Parathyroid adenoma (tissue), 2 donors: Measurements from ENCODE around the gene AMOTL1.

ENCODE experiments used
- H2AFZ ChIP-seq: fragments of 300-600 bp; sonication (generic); one replicate; pipeline ENCODE4 v1.7.0; 2017; ENCODE audit warnings: antibody characterized with exemption, mild to moderate bottlenecking
- H3K27ac ChIP-seq: fragments of 300-600 bp; sonication (generic); one replicate; pipeline ENCODE4 v1.7.0; 2017
- H3K27me3 ChIP-seq: fragments of 300-600 bp; sonication (generic); one replicate; pipeline ENCODE4 v1.7.0; 2017; ENCODE audit warnings: low read length; ENCODE audit not compliant: control insufficient read depth, insufficient read depth
- H3K36me3 ChIP-seq: fragments of 300-600 bp; sonication (generic); one replicate; pipeline ENCODE4 v1.7.0; 2017; ENCODE audit warnings: low read length; ENCODE audit not compliant: control insufficient read depth, insufficient read depth
- H3K4me1 ChIP-seq: fragments of 300-600 bp; sonication (generic); one replicate; pipeline ENCODE4 v1.7.0; 2017; ENCODE audit warnings: control low read depth
- H3K4me2 ChIP-seq: fragments of 300-600 bp; sonication (generic); one replicate; pipeline ENCODE4 v1.7.0; 2017; ENCODE audit warnings: low read length
- H3K4me3 ChIP-seq: fragments of 300-600 bp; sonication (generic); one replicate; pipeline ENCODE4 v1.7.0; 2017; ENCODE audit warnings: low read depth, low read length
- H3K79me2 ChIP-seq: fragments of 300-600 bp; sonication (generic); one replicate; pipeline ENCODE4 v1.7.0; 2017; ENCODE audit warnings: control low read depth
- H3K9ac ChIP-seq: fragments of 300-600 bp; sonication (generic); one replicate; pipeline ENCODE4 v1.7.0; 2017; ENCODE audit warnings: mild to moderate bottlenecking
- H3K9me3 ChIP-seq: fragments of 300-600 bp; sonication (generic); one replicate; pipeline ENCODE4 v1.7.0; 2017; ENCODE audit warnings: low read length; ENCODE audit not compliant: control insufficient read depth
- CTCF ChIP-seq: fragments of 300-600 bp; sonication (generic); IDR thresholded peaks from one replicate; pipeline ENCODE4 v1.7.0; 2017; ENCODE audit warnings: antibody characterized with exemption, mild to moderate bottlenecking
- donor health status: primary hyperparathyroidism.

AMOTL1 gene

DNA sequence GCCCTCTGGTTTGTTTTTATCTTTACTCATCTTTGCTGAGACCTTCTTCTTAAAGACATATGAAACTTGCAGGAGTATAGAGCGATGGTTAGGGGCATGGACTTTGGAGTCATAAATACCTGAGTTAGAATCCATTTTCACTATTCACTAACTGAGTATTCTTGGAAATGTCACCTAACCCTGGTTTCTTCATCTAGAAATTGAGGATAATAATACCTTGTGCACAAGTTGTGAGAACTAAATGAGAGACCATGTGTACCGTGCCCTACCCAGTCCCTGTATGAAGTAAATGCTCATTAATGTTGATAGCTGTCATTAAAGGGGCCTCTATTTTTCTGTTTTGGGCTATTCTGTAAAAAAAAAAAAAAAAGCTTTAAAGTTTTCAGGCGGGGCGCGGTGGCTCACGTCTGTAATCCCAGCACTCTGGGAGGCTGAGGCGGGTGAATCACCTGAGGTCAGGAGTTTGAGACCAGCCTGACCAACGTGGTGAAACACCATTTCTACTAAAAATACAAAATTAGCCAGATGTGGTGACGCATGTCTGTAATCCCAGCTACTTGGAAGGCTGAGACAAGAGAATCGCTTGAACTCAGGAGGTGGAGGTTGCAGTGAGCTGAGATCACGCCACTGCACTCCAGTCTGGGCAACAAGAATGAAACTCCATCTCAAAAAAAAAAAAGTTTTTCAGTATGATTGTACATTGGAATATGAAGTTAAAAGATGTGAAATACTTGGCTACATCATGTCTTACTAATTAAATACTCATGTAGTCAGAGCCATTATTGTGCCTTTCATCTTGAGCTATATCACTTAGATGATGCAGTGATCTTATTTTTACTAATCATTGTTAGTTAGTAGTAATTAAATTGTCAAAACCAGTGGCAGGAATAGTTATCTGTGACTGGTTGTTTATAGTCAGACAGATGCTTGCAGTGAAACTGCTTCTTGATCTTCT, 95.0 kb downstream of the AMOTL1 start:
- no peaks in the 10 kb centered on the region for H3K79me2 ChIP-seq
- no peak overlapping the region for H2AFZ ChIP-seq
- H3K4me2 ChIP-seq = no peak overlapping the region
- no peak overlapping the region for H3K9ac ChIP-seq
- H3K36me3 ChIP-seq = no peaks in the 10 kb centered on the region
- TF ChIP-seq CTCF = no peak
- H3K27ac ChIP-seq = no peak overlapping the region
- H3K4me3 ChIP-seq = no peak overlapping the region
- no peaks in the 10 kb centered on the region for H3K27me3 ChIP-seq
- no peaks in the 10 kb centered on the region for H3K9me3 ChIP-seq
- no peaks in the 10 kb centered on the region for H3K4me1 ChIP-seq

DNA sequence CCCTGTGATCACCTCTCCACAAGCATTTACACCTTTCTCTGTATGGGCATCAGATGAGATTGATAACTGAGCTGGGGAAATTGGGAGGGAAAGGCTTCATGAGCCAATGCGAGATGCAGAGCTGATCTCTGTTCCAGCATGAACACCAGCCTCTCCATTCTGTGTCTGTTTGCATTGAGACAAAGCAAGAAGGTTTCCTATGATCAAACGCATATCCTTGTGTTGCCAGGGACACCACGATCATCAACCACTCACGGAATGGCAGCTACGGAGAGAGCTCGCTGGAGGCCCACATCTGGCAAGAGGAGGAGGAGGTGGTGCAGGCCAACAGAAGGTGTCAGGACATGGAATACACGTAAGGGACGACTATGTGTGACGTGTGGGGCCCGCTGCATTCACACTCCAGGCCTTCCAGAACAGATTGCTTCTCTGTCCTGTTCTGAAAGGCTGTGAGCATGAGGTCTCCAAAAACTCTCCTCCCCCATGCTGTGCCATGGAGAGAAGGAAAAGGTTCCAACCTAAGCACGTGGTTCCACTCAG, 96.4 kb downstream of the AMOTL1 start:
- H2AFZ ChIP-seq = no peak overlapping the region
- H3K4me3 ChIP-seq = no peak overlapping the region
- H3K27ac ChIP-seq = no peak overlapping the region
- no peaks in the 10 kb centered on the region for H3K36me3 ChIP-seq
- H3K9me3 ChIP-seq = no peaks in the 10 kb centered on the region
- no peaks in the 10 kb centered on the region for H3K4me1 ChIP-seq
- no peaks in the 10 kb centered on the region for H3K79me2 ChIP-seq
- H3K27me3 ChIP-seq = no peaks in the 10 kb centered on the region
- no peak overlapping the region for H3K4me2 ChIP-seq
- no peak for TF ChIP-seq CTCF
- H3K9ac ChIP-seq = no peak overlapping the region

DNA sequence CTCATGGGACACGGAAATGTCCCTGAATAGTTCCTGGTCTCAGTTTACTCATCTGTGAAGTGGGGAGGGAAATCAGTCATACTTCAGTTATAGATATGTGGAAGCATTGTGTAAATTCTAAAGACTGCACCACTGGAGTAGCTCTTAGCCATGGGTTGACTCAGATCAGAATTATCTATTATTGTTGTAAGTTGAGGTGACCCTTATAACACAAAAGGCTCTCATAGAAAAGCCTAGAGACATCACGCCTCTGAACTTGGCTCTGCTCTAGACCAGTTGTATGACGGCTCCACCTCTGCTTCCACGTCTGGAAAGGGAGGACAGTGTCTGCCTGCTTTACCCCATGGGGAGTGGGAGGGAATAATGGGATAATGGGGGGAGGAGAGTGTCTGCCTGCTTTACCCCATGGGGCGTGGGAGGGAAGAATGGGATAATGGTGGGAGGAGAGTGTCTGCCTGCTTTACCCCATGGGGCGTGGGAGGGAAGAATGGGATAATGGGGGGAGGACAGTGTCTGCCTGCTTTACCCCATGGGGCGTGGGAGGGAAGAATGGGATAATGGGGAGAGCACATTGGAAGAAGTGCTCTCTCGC, 98.2 kb downstream of the AMOTL1 start:
- Histone ChIP-seq H3K27ac (no peak overlapping the region), H3K4me3 (no peak overlapping the region), H3K4me1 (no peaks in the 10 kb centered on the region), H2AFZ (no peak overlapping the region), H3K36me3 (no peaks in the 10 kb centered on the region), H3K79me2 (no peaks in the 10 kb centered on the region), H3K9me3 (no peaks in the 10 kb centered on the region), H3K4me2 (no peak overlapping the region), H3K27me3 (no peaks in the 10 kb centered on the region), H3K9ac (no peak overlapping the region)
- no peak for TF ChIP-seq CTCF

DNA sequence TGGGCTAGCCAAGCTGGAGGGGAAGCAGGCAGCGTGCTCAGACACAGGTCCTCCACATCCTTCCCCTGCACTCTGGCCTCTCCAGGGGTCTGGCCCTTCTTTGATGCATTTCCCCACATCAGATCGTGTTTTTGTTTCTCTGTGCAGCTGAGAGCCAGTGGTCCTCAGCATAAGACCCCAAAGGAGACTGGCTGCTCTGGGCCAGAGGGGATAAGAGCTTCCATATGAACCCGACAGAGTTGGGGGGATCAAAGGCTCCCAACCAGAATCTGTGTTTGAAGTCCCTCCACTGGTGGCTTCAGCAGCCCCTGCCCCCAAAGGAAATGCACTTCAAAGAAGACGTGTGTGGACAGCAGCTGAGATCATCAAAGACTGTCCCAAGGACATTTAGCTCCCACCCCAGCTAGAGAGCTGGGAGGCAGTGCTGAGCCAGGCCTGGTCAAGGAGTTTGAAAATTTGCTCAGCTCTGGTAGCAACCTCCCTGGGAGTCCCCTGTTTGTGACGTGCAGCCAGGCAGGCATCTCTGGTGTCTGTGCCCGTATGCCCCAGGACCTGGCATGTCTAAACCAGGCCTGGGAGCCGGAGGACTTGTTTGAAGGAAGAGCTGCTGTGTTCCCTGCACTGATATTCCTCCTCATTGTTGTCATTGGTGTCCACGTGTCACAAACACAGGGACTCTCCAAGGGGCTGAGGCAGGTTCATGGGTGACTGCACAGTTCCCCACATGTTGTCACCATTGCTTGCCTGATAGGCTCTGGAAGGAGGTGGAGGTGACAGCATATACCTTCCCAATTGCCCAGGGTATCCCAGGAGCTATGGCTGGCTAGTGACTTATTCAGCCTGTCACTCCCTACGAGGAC, 99.0 kb downstream of the AMOTL1 start:
- Histone ChIP-seq H3K9me3 (no peaks in the 10 kb centered on the region), H3K36me3 (no peaks in the 10 kb centered on the region), H3K79me2 (no peaks in the 10 kb centered on the region), H3K27me3 (no peaks in the 10 kb centered on the region), H2AFZ (no peak overlapping the region), H3K4me3 (no peak overlapping the region), H3K4me2 (no peak overlapping the region), H3K27ac (no peak overlapping the region), H3K9ac (no peak overlapping the region), H3K4me1 (no peaks in the 10 kb centered on the region)
- TF ChIP-seq CTCF = no peak
